KMS-11 (cell line): Measurements from ENCODE around the gene LMTK2.

Experiments used
- H2AFZ ChIP-seq: fragments of 200-600 bp; sonication (generic); 2 replicates; pipeline ENCODE4 v1.6.1; 2016; ENCODE audit warnings: antibody characterized with exemption, mixed run types, low read depth
- H3K27ac ChIP-seq: fragments of 200-600 bp; sonication (generic); 2 replicates; pipeline ENCODE4 v1.6.1; 2016; ENCODE audit warnings: mild to moderate bottlenecking, mixed run types
- H3K27me3 ChIP-seq: fragments of 200-600 bp; sonication (generic); 2 replicates; pipeline ENCODE4 v1.6.1; 2017; ENCODE audit warnings: mild to moderate bottlenecking, low read depth, mixed run types, moderate library complexity; ENCODE audit not compliant: insufficient read depth
- H3K36me3 ChIP-seq: fragments of 200-600 bp; sonication (generic); 2 replicates; pipeline ENCODE4 v1.6.1; 2017; ENCODE audit warnings: mild to moderate bottlenecking, mixed run types; ENCODE audit not compliant: insufficient read depth
- H3K4me1 ChIP-seq: fragments of 200-600 bp; sonication (generic); 2 replicates; pipeline ENCODE4 v1.6.1; 2016; ENCODE audit warnings: mild to moderate bottlenecking, low read depth, mixed run types; ENCODE audit not compliant: poor library complexity, severe bottlenecking
- H3K4me2 ChIP-seq: fragments of 200-600 bp; sonication (generic); 2 replicates; pipeline ENCODE4 v1.7.0; 2016; ENCODE audit warnings: mild to moderate bottlenecking, mixed run types
- H3K4me3 ChIP-seq: fragments of 200-600 bp; sonication (generic); IDR thresholded peaks from 2 replicates; pipeline ENCODE4 v1.6.1; 2017; ENCODE audit warnings: low read depth, low read length, mixed read lengths; ENCODE audit not compliant: insufficient read depth
- H3K79me2 ChIP-seq: fragments of 200-600 bp; sonication (generic); 2 replicates; pipeline ENCODE4 v1.6.1; 2016; ENCODE audit warnings: low read depth, mixed run types; ENCODE audit not compliant: insufficient read depth
- H3K9ac ChIP-seq: fragments of 200-600 bp; sonication (generic); 2 replicates; pipeline ENCODE4 v1.6.1; 2016; ENCODE audit warnings: mild to moderate bottlenecking, mixed run types
- H4K20me1 ChIP-seq: fragments of 200-600 bp; sonication (generic); 2 replicates; pipeline ENCODE4 v1.6.1; 2016; ENCODE audit warnings: mild to moderate bottlenecking, mixed run types; ENCODE audit not compliant: insufficient read depth
- CTCF ChIP-seq: fragments of 200-600 bp; sonication (generic); conservative IDR thresholded peaks from 2 replicates; pipeline ENCODE4 v1.6.1; 2017; ENCODE audit warnings: low read depth, mild to moderate bottlenecking, antibody characterized with exemption, low read length, moderate library complexity, mixed read lengths

LMTK2 gene

GRCh38 chr7:98066208-98066607 is 40.5 kb upstream of the LMTK2 start:
- no peak for TF ChIP-seq CTCF
- no peaks in the 10 kb centered on the region for H3K4me1 ChIP-seq
- no peak overlapping the region for H3K9ac ChIP-seq
- no peaks in the 10 kb centered on the region for H3K79me2 ChIP-seq
- H3K27ac ChIP-seq: no peak overlapping the region
- H4K20me1 ChIP-seq: no peaks in the 10 kb centered on the region
- no peak overlapping the region for H2AFZ ChIP-seq
- H3K4me2 ChIP-seq: no peak overlapping the region
- H3K36me3 ChIP-seq: no peaks in the 10 kb centered on the region
- no peak overlapping the region for H3K4me3 ChIP-seq
- no peaks in the 10 kb centered on the region for H3K27me3 ChIP-seq

GRCh38 chr7:98066934-98067507 is 39.6 kb upstream of the LMTK2 start:
- Histone ChIP-seq H3K9ac (no peak overlapping the region), H3K79me2 (no peaks in the 10 kb centered on the region), H4K20me1 (no peaks in the 10 kb centered on the region), H3K4me1 (no peaks in the 10 kb centered on the region), H3K36me3 (no peaks in the 10 kb centered on the region), H3K4me2 (no peak overlapping the region), H3K27ac (no peak overlapping the region), H2AFZ (no peak overlapping the region), H3K4me3 (no peak overlapping the region), H3K27me3 (no peaks in the 10 kb centered on the region)
- no peak for TF ChIP-seq CTCF

GRCh38 chr7:98073047-98073446 is 33.6 kb upstream of the LMTK2 start:
- no peak overlapping the region for H3K9ac ChIP-seq
- H3K27me3 ChIP-seq: no peaks in the 10 kb centered on the region
- no peak overlapping the region for H3K4me2 ChIP-seq
- H3K4me3 ChIP-seq: no peak overlapping the region
- no peak overlapping the region for H3K27ac ChIP-seq
- no peaks in the 10 kb centered on the region for H4K20me1 ChIP-seq
- no peak for TF ChIP-seq CTCF
- H2AFZ ChIP-seq: no peak overlapping the region
- peaks cover 14% of the 10 kb centered on the region for H3K4me1 ChIP-seq
- H3K36me3 ChIP-seq: no peaks in the 10 kb centered on the region
- no peaks in the 10 kb centered on the region for H3K79me2 ChIP-seq

GRCh38 chr7:98075801-98076200 is 30.9 kb upstream of the LMTK2 start:
- peaks cover 29% of the 10 kb centered on the region for H3K4me1 ChIP-seq
- TF ChIP-seq CTCF: no peak
- no peaks in the 10 kb centered on the region for H3K79me2 ChIP-seq
- H3K4me3 ChIP-seq: no peak overlapping the region
- no peaks in the 10 kb centered on the region for H3K36me3 ChIP-seq
- H3K27ac ChIP-seq: no peak overlapping the region
- no peak overlapping the region for H3K4me2 ChIP-seq
- H2AFZ ChIP-seq: no peak overlapping the region
- H3K9ac ChIP-seq: no peak overlapping the region
- H4K20me1 ChIP-seq: no peaks in the 10 kb centered on the region
- H3K27me3 ChIP-seq: no peaks in the 10 kb centered on the region
